H1 (cell line): ENCODE results near the gene NELL1.

ENCODE experiments used
- CHD2 ChIP-seq: IDR thresholded peaks from 2 replicates; pipeline ENCODE4 v1.6.1; 2012; ENCODE audit warnings: low read length, improper control_type of control experiment
- CTCF ChIP-seq, 3 experiments: IDR thresholded peaks; 1 replicate in 2 of 3; 2 replicates in 1 of 3; pipeline versions ENCODE4 v1.5.1 to v1.6.1; 2011; ENCODE audit warnings: low read length in 3 of 3, mild to moderate bottlenecking in 3 of 3, inconsistent platforms in 2 of 3, low read depth in 1 of 3, moderate library complexity in 1 of 3; ENCODE audit not compliant: insufficient read depth in 1 of 3; ENCODE audit errors: control extremely low read depth in 1 of 3
- E2F6 ChIP-seq: IDR thresholded peaks from 2 replicates; pipeline ENCODE4 v1.6.1; 2012; ENCODE audit warnings: inconsistent platforms
- EZH2 ChIP-seq: fragments of 200-600 bp; sonication (generic); IDR thresholded peaks from 2 replicates; pipeline ENCODE4 v1.7.1; 2012; ENCODE audit warnings: low read depth, mild to moderate bottlenecking, moderate library complexity, low read length, inconsistent platforms; ENCODE audit not compliant: severe bottlenecking
- MAX ChIP-seq: IDR thresholded peaks from 2 replicates; pipeline ENCODE4 v1.6.1; 2012; ENCODE audit warnings: inconsistent platforms
- NRF1 ChIP-seq: IDR thresholded peaks from 2 replicates; pipeline ENCODE4 v1.6.1; 2011; ENCODE audit warnings: mild to moderate bottlenecking, low read depth, low read length, improper control_type of control experiment
- POLR2A ChIP-seq, 2 experiments: IDR thresholded peaks; 1 replicate in 1 of 2; 2 replicates in 1 of 2; pipeline ENCODE4 v1.6.1; 2011; ENCODE audit warnings: low read depth in 2 of 2, low read length in 2 of 2, mild to moderate bottlenecking in 2 of 2; ENCODE audit errors: control extremely low read depth in 1 of 2
- POLR2AphosphoS5 ChIP-seq: IDR thresholded peaks from 2 replicates; pipeline ENCODE4 v1.6.1; 2011; ENCODE audit warnings: low read depth, low read length
- SUZ12 ChIP-seq: fragments of 200-600 bp; sonication (generic); IDR thresholded peaks from 2 replicates; pipeline ENCODE4 v1.6.1; 2012; ENCODE audit warnings: mild to moderate bottlenecking, inconsistent platforms, low read length, moderate library complexity, mixed read lengths
- TAF1 ChIP-seq: IDR thresholded peaks from 2 replicates; pipeline ENCODE4 v1.6.1; 2011; ENCODE audit warnings: mild to moderate bottlenecking, low read depth, low read length
- TBP ChIP-seq: IDR thresholded peaks from 2 replicates; pipeline ENCODE4 v1.6.1; 2011; ENCODE audit warnings: low read depth, low read length, improper control_type of control experiment
- YY1 ChIP-seq: IDR thresholded peaks from 2 replicates; pipeline ENCODE4 v1.6.1; 2011; ENCODE audit warnings: low read depth, mild to moderate bottlenecking, low read length

- TF ChIP-seq CTCF (IDR thresholded peaks at IDR 0.05; ENCODE audit: control extremely low read depth in 1 of 3, insufficient read depth in 1 of 3, low read depth in 1 of 3, low read length in 3 of 3) (no peak), POLR2A (IDR thresholded peaks at IDR 0.05; ENCODE audit: control extremely low read depth in 1 of 2, low read depth in 2 of 2, low read length in 2 of 2) (no peak), EZH2 (no peak), NRF1 (no peak), SUZ12 (no peak), TBP (no peak), MAX (no peak), POLR2AphosphoS5 (no peak), E2F6 (no peak), YY1 (no peak), CHD2 (no peak), TAF1 (no peak)
Measured at GRCh38 chr11:21254790-21255189, 585.4 kb downstream of the NELL1 start.
